CD1c-positive myeloid dendritic cell (primary cell): ENCODE data around the gene NXPE2.
"Not testable (repeated sequence)": the region's sequence is repeated elsewhere in the genome, so short reads cannot be mapped to it uniquely, and the experiment has no call there.

ENCODE experiments used
- DNase-seq: peaks from one replicate; pipeline ENCODE4 v3.0.0-alpha.2; 2016; ENCODE audit errors: extremely low spot score

Gene NXPE2

DNA sequence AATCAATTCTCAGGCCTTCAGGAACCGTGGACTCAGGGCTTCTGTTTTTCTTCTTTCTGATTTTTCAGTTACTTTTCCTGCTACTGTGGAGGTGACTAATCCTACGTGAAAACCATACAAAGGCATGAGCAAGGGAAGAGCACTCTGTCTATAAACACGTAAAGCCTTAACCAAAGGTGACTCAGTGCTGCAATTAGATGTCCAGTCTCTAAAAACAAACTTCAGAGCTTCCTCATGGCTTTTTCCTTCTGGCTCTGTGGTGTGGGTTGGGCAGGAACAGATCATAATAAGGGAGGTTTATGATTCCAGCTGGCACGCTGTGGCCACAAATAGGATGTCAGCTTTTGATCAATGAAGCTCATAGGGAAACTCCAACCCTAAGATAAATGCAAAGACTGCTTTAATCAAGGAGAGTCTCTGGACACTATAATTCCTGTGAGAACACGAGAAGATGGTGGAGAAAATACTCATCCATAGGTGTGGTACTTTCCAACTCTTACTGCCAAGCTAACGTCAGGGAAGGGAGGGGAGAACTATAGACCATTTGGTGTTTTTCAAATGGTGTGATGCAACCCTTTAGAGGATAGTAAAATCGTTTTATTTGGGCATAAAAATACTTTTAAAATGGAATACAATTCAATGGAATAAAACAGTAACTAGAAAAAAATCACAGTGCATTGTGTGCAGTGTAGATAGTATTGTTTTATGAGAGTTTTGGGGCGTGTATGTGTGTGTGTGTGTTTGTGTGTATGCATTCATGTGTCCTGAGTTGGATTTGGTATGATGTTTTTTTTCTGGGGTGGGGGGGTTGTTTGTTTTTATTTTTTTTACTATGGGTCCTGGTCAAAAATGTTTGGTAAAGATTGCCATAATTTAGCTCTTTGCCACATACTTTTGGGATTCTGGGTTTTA lies at the start of gene NXPE2:
NXPE2 (plus strand) TSS at position 403 of the 912 bp plus-strand sequence; CDS start at position 452, 49 bp downstream.
- DNase-seq = no peak

DNA sequence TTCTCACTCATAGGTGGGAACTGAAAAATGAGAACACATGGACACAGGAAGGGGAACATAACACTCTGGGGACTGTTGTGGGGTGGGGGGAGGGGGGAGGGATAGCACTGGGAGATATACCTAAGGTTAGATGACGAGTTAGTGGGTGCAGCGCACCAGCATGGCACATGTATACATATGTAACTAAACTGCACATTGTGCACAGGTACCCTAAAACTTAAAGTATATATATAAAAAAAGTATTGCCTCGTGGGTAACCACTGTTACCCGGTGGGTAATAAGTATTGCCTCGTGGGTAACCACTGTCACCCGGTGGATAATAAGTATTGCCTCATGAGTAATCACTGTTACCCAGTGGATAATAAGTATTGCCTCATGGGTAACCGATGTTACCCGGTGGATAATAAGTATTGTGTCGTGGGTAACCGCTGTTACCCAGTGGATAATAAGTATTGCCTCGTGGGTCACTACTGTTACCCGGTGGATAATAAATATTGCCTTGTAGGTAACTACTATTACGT lies 46.8 kb upstream of the NXPE2 start:
- DNase-seq = not testable (repeated sequence)

DNA sequence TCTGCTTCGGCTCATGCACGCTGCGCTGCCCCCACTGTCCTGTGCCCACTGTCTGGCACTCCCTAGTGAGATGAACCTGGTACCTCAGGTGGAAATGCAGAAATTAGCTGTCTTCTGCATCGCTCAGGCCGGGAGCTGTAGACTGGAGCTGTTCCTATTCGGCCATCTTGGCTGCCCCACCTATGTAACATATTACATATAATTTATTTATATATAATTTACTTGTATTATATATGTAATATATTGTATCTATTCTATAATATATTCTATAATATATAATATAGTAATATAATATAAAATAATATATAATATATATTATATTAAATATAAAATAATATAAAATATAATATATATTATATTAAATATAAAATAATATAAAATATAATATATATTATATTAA lies 38.9 kb upstream of the NXPE2 start:
- DNase-seq = not testable (repeated sequence)

DNA sequence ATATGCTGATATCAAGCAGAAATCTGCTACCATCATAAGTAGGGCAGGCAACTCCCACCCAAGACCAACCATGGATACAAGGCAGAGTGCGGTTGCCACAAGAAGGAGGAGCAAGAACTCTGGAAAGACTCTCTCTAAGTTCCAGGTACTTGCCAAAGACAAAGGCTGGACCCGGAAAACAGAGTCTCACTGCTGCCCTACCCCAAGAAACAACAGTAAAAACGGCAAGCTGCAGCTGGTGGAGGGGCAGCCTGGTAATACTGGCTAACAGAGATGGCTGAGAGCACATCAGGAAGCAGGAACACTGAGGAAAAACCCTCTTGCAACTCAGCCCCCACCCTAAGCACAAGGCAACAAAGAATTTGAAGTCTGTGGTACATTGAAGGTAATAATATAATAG lies 27.7 kb upstream of the NXPE2 start:
- no peak for DNase-seq

DNA sequence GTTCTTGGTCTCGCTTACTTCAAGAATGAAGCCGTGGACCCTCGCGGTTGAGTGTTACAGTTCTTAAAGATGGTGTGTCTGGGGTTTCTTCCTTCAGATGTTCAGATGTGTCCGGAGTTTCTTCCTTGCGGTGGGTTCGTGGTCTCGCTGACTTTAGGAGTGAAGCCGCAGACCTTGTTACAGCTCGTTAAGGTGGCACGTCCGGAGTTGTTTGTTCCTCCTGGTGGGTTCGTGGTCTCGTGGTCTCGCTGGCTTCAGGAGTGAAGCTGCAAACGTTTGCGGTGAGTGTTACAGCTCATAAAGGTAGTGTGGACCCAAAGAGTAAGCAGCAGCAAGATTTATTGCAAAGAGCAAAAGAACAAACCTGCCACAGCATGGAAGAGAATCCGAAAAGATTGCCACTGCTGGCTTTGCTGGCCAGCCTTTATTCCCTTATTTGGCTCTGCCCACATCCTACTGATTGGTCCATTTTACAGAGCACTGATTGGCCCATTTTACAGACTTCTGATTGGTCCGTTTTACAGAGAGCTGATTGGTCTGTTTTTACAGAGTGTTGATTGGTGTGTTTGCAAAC lies 27.1 kb upstream of the NXPE2 start:
- DNase-seq = no peak

DNA sequence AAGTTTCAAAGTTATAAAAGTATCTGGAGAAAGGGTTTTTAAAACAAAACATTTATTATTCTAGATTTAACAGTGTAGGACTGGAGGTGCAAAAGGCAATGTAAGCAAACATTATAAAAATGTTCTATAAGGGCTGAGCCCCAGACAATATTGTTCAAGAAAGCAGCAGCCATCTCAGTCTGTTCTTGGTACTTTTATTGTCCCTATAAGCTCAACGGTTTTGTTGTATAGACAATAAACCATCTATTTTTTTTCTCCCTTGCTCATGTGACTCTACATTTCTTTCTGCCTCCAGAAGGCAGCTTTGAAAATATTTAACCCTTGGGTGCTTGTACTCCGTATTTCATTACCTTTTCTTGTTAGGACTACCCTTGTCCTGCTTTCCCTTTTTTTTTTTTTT lies 25.2 kb upstream of the NXPE2 start:
- no peak for DNase-seq

DNA sequence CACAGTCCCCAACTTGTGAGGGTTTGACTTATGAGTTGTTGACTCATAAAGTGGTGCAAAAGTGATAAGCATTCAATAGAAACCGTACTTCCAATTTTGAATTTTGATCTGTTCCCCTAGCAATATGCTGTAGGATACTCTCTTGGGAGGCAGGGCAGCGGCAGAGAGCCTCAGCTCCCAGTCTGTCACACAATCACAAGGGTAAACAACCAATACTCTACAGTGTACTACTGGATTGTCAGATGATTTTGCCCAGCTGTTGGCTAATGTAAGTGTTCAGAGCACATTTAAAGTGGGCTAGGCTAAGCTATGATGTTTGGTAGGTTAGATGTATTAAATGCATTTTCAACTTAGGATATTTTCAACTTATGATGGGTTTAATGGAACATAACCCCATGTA lies 13.7 kb upstream of the NXPE2 start:
- no peak for DNase-seq

DNA sequence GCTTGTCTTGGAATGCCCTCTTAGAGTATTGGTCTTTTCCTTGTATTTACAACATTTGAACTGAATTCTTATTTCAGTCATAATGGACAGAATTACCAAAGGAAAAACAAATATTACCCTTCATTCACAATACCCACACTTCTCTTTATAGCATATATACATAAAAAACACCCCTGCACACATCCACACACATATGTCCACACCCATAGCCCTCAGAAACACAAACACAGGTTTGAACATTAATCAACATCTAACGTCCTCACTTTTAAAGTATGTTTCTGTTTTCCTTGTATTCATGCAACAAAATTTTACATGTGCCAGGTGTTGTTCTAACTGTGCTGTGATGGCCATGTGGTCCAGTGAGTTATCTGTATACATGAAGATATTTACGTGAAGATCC lies 11.6 kb upstream of the NXPE2 start:
- DNase-seq = no peak

DNA sequence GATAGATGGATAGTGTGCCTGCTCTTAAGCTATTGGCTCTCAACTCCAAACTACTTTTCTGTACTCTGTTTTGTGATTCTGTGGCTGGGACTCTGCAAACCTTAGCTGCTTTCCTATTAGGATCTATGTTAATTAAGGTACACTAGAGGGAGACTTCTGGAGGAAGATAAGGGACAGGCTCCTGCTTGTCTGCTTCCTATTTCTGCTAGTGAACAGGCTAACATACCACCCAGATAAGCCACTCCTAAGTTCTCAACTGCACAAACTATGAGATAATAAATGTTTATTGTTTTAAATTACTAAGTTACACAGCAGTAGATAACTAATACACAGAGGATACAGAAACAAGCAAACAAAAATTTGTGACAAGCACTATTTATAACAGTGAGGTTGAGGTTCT lies 10.2 kb upstream of the NXPE2 start:
- DNase-seq = no peak

DNA sequence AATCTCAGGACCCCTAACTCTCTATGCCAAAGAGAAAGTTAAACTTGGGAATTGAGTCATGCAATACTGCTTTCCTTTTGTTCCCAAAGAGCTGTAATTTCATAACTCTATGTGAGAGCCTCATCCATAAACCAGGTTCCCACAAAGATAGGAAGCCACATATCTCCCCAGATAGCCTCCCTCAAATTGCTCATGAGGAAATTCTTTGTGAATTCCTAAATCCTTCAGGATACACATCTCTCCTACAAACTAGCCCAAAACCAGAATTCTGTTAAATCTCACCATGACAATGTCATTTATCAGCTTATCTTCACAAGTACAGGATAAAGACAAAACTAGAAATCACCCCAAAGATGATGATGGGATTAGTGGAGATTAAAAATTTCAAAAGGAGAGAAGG lies 4.7 kb upstream of the NXPE2 start:
- DNase-seq = no peak

DNA sequence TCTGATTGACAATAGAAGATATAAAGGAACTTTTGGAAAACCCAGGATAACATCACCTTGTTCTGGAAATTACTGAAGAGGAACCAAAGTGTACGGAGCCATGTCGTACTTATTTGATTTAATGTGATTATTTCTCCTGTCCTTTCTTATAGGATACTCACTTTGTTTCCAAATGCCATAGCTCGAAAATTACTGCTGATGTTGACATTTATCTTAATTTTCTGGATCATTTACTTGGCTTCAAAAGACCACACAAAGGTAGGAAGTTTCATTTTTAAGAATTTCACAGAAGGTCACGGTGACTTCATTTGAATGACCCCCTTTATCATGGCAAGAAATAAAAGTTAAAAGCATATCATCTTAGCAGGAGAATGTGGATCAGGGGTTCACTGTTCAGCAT lies 1.2 kb downstream of the NXPE2 start:
- no peak for DNase-seq

DNA sequence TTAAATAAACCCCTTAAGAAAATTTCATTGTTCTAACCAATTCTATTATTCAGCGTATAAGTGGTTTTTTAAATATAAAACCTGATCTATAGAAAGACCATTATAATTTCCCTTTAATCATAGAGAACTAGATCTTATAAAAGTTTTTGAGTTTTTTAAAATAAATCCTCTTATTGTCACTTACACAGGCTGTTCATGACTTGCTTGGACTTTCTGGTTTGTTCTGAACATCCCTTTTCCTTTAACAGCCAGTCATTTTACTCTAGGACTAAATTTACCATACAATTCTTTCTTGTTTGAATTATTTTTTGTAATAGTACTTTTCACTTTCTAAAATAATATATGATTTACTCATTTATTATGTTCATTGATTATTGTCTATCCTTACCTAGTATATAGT lies 4.7 kb downstream of the NXPE2 start:
- no peak for DNase-seq

DNA sequence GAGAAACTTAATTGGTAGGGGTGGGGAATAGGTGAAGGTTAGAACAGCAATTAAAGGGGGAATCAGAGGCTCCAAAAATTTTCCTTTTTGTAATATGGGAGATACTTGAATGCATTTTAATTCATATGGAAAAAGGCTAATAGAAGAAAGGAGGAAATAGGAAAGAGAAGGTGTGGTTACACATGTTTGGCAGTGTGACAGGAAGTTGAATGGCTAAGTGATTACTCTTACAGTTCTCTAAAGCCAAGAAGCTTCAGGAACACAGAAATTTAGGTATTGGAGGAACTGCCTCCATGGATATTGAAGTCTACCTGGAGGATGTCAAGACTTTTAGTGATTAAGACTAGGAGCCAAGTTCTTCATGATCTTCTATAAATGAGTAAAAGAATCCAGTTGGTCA lies 6.3 kb downstream of the NXPE2 start:
- DNase-seq = no peak

DNA sequence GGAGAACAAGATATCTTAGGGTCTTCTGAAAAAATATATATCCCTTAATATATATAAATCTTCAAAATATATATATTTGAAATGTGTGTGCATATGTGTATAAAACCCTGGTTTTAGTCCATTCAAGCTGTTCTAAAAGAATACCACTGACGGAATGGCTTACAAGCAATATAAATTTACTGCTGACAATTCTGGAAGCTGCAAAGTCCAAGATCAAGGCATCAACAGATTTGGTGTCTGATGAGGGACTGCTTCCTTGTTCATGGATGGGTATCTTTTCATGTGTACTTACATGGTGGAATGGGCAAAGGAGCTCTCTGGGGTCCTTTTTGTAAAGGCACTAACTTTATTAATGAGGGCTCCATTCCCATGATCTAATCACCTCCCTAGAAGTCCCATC lies 6.8 kb downstream of the NXPE2 start:
- no peak for DNase-seq

DNA sequence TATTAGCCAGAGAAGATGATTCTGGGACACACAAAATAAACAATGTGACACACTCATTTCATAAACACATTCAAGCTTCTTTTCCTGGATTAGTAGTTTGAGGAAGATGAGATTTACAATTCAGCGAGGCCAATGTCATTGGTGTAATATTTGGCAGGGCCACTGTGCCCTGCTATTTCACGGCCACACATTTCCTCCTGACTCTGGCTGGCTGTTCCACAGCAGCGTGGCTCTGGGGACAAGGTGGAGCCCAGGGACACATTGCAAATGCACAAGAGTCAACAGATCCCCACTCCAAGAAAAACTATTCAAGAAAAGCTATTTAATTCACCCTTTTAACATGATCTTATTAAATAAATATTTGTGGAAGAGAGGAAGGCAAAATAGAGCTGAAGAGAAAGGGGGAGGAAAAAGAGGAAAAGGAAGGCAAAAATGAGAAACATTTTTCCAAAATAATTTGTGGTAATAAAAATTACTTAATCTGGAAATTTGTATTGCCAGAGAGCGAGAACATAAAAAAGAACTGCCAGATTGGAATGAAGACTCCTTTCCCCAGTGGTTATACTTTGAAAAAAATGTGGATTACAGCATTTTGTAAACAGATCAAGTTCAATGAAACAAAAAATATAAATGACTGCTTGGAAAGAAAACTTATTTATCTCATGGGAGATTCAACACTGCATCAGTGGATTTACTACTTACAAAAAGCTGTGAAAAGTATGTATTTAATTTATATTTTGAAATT lies 27.1 kb downstream of the NXPE2 start:
- DNase-seq = no peak

DNA sequence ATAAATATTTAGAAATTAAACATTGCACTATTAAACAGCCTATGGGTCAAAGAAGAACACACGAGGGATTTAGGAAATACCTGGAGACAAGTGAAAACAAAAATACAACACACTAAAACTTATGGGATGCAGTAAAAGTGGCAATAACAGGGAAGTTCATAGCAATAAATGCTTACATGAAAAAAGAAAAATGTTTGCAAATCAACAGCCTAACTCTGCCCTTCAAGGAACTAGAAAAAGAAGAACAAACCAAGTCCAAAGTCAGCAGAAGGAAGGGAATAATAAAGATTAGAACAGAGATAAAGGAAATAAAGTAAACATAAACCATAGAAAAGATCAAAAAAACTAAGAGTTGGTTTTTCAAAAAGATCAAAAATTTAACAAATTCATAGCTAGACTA lies 31.6 kb downstream of the NXPE2 start:
- DNase-seq = no peak

DNA sequence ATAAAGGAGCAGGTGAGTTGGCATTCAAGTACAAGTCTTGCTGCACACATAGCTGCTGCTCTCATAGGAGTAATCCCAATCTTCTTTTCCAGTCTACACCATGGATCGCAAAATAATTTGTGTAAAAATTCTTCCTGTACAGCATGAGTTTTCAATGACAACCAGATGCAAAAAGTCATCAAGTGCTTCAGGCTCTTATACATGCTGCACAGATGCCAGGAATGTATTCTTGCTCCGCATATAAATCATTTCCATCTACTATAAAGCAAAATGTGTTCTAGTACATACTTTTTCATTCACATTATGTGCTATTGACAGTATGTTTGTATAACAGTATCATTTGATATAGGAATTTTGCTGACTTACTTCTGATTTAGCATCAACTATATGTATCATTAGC lies 35.4 kb downstream of the NXPE2 start:
- DNase-seq = no peak

DNA sequence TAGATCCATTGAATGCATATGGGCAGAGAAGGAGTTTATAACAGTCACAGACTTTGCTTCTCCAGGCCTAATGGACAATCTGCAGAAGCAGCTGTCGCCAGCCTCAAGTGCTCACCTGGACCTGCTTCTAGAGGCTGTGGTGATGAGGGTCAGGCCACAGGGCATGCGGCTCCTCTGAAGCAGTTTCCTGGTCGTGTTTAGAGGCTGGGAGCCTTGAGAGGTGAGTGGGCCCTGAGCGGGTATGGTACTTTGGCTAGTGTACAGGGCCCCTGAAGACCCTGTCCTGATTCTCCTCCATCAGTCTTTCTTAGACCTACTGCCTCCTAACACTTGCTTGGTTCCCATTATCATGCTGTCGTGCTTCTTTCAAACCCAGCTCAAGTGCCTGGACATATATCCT lies 41.2 kb downstream of the NXPE2 start:
- DNase-seq = no peak

DNA sequence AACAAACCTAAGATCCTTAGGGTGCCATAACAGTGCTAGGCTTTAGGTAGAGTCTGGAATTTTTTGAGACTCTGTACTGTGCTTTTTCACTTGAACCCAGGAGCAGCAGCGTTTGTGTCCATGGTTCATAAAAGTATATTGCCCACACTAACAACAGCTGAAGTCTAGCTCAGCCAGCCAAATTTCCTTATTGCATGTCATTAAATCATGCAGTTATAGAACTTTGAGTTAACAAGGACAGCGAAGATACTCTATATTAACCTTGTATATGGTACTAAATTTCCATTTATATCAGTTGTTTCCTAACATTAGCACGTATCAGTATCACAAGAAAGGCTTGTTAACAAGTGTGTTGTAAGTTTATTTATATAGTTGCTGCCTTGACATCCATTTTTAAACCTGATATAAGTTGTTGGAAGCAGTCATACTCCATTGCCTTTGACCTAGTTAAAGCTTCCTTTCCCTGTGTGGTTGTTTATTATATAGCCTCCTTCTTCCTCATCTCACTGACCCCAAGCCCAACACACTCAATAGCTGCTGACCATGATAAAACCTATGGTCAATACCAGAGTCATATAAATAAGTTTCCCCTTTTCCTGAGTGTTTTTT lies 46.7 kb downstream of the NXPE2 start:
- no peak for DNase-seq

DNA sequence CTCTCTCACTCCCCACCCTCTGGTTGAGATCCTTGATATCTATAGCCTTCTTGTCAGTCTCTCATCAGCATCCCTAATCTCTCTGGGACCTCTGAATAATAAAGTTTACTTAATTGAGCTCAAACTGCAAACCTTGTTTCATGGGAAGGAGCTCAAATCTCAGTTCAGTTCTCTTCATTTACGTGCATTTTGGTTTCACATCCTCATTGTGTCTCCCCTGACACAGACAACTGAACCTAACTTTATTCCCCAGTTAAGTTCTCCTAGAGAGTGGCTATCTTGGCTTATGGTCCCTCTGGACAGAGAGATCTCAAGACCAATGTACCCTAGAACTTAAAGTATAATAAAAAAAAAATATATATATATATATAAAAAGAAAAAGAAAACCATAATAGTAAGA lies 47.3 kb downstream of the NXPE2 start:
- DNase-seq = no peak

DNA sequence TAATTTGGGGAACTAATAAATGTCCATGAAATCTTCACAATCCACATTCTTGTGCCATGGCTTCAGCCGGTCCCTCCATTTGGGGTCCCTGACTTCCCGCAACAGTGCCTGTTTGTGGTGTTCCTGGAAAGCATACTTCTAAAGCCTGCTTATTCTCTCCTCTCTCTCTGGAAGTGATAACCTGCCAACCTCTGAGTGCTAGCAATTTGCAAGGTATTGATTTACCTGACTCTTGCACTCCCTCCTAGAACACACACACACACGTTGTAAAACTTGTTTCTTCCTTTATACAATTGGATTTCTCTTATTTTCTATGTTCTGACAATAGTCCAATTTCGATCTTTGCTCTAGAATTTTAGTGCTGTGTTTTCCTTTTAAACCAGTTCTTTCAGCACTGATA lies 58.5 kb downstream of the NXPE2 start:
- no peak for DNase-seq

DNA sequence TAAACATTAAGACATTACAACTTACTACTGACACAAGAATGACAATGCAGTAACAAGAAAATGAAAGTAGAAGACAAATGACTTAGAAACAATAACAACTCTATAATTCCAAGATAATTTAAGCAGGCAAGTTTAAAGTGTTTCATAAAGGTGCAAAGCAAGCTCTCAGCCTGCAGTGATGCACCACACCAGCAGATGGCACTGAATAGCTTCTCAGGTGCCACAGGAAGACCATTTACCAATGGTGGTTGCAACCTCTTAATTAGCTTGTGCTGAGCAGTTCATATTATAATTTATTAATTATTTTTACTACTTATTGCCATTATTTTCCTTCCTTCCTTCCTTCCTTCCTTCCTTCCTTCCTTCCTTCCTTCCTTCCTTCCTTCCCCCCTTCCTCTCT lies 60.6 kb downstream of the NXPE2 start:
- peak; percentile 12 for DNase-seq
